H9 (cell line): Measurements from ENCODE around the gene PPP4R2. TPM values are rescaled to one million over a fixed set of nuclear protein-coding genes. Genes with fewer than 3 reads are reported as not detected.

ENCODE experiments used
- DNase-seq: peaks from one replicate; pipeline ENCODE4 v3.0.0-alpha.2; 2017
- H2AFZ ChIP-seq: one replicate; pipeline ENCODE4 v1.6.1; 2013; ENCODE audit warnings: mild to moderate bottlenecking, low read length, control low read depth, moderate library complexity
- H2AK5ac ChIP-seq: 2 replicates; pipeline ENCODE4 v1.6.1; 2013; ENCODE audit warnings: low read length, control low read depth, mixed read lengths; ENCODE audit not compliant: insufficient read length
- H2BK120ac ChIP-seq: one replicate; pipeline ENCODE4 v1.6.1; 2013; ENCODE audit warnings: low read depth, mild to moderate bottlenecking, low read length, control low read depth, inconsistent platforms; ENCODE audit not compliant: poor library complexity, severe bottlenecking
- H2BK12ac ChIP-seq: 2 replicates; pipeline ENCODE4 v1.6.1; 2013; ENCODE audit warnings: low read length, control low read depth, mixed read lengths, low read depth; ENCODE audit not compliant: insufficient read length
- H2BK15ac ChIP-seq: 2 replicates; pipeline ENCODE4 v1.6.1; 2013; ENCODE audit warnings: low read depth, low read length, control low read depth
- H2BK20ac ChIP-seq: one replicate; pipeline ENCODE4 v1.6.1; 2013; ENCODE audit warnings: low read depth, mild to moderate bottlenecking, low read length, control low read depth, inconsistent platforms; ENCODE audit not compliant: poor library complexity, severe bottlenecking
- H2BK5ac ChIP-seq: 2 replicates; pipeline ENCODE4 v1.6.1; 2013; ENCODE audit warnings: low read length, control low read depth, mixed read lengths; ENCODE audit not compliant: insufficient read length
- H3K14ac ChIP-seq: 2 replicates; pipeline ENCODE4 v1.6.1; 2013; ENCODE audit warnings: low read length, control low read depth; ENCODE audit not compliant: insufficient read depth
- H3K18ac ChIP-seq: 2 replicates; pipeline ENCODE4 v1.6.1; 2013; ENCODE audit warnings: low read depth, mild to moderate bottlenecking, mixed read lengths, low read length, control low read depth; ENCODE audit not compliant: insufficient read length
- H3K23ac ChIP-seq: 2 replicates; pipeline ENCODE4 v1.6.1; 2013; ENCODE audit warnings: low read length, control low read depth, mixed read lengths, low read depth; ENCODE audit not compliant: insufficient read length
- H3K23me2 ChIP-seq: 2 replicates; pipeline ENCODE4 v1.6.1; 2013; ENCODE audit warnings: low read depth, mild to moderate bottlenecking, mixed read lengths, low read length, control low read depth; ENCODE audit not compliant: insufficient read length, poor library complexity, severe bottlenecking
- H3K27ac ChIP-seq: 2 replicates; pipeline ENCODE4 v1.5.1; 2013; ENCODE audit warnings: low read length, control low read depth, mixed read lengths, low read depth; ENCODE audit not compliant: insufficient read length
- H3K27me3 ChIP-seq: 2 replicates; pipeline ENCODE4 v1.6.1; 2013; ENCODE audit warnings: low read length, control low read depth, inconsistent platforms; ENCODE audit not compliant: insufficient read depth
- H3K4ac ChIP-seq: 2 replicates; pipeline ENCODE4 v1.6.1; 2013; ENCODE audit warnings: low read depth, mild to moderate bottlenecking, control low read depth, inconsistent platforms, low read length, moderate library complexity
- H3K4me1 ChIP-seq: 2 replicates; pipeline ENCODE4 v1.6.1; 2013; ENCODE audit warnings: low read length, control low read depth, inconsistent platforms; ENCODE audit not compliant: insufficient read depth
- H3K4me2 ChIP-seq: 2 replicates; pipeline ENCODE4 v1.6.1; 2013; ENCODE audit warnings: low read length, control low read depth, mixed read lengths; ENCODE audit not compliant: insufficient read length, insufficient read depth
- H3K56ac ChIP-seq: 2 replicates; pipeline ENCODE4 v1.6.1; 2013; ENCODE audit warnings: low read depth, mild to moderate bottlenecking, mixed read lengths, low read length, control low read depth; ENCODE audit not compliant: insufficient read length
- H3K79me1 ChIP-seq: 2 replicates; pipeline ENCODE4 v1.6.1; 2013; ENCODE audit warnings: low read depth, mild to moderate bottlenecking, moderate library complexity, low read length, control low read depth, inconsistent platforms; ENCODE audit not compliant: insufficient read depth, poor library complexity, severe bottlenecking
- H3K79me2 ChIP-seq: 2 replicates; pipeline ENCODE4 v1.6.1; 2013; ENCODE audit warnings: low read length, control low read depth, inconsistent platforms; ENCODE audit not compliant: insufficient read depth
- H3K9ac ChIP-seq: 2 replicates; pipeline ENCODE4 v1.6.1; 2013; ENCODE audit warnings: low read length, control low read depth, mixed read lengths; ENCODE audit not compliant: insufficient read length; ENCODE audit errors: extremely low read depth
- H3K9me3 ChIP-seq: one replicate; pipeline ENCODE4 v1.6.1; 2013; ENCODE audit warnings: low read depth, low read length, inconsistent platforms; ENCODE audit not compliant: control insufficient read depth
- H3T11ph ChIP-seq: one replicate; pipeline ENCODE4 v1.6.1; 2013; ENCODE audit warnings: mild to moderate bottlenecking, low read length, control low read depth, inconsistent platforms
- H4K20me1 ChIP-seq: one replicate; pipeline ENCODE4 v1.6.1; 2013; ENCODE audit not compliant: control insufficient read depth, insufficient read length, insufficient read depth
- H4K5ac ChIP-seq: 2 replicates; pipeline ENCODE4 v1.6.1; 2013; ENCODE audit warnings: low read depth, mild to moderate bottlenecking, mixed read lengths, low read length, control low read depth; ENCODE audit not compliant: insufficient read length
- H4K8ac ChIP-seq: replicated peaks from 2 replicates; pipeline ENCODE4 v1.6.1; 2013; ENCODE audit warnings: low read length, control low read depth, mixed read lengths, low read depth; ENCODE audit not compliant: insufficient read length
- H4K91ac ChIP-seq: 2 replicates; pipeline ENCODE4 v1.6.1; 2013; ENCODE audit warnings: low read depth, mild to moderate bottlenecking, moderate library complexity, mixed read lengths, low read length, control low read depth; ENCODE audit not compliant: insufficient read length
- H3K27ac Mint-ChIP-seq, 3 experiments: 2 replicates in 2 of 3; 3 replicates in 1 of 3; pipeline ENCODE4 v1.8.0; 2020 to 2021; ENCODE audit warnings: mixed read lengths in 3 of 3, mild to moderate bottlenecking in 1 of 3, moderate library complexity in 1 of 3
- H3K27me3 Mint-ChIP-seq: 2 replicates; pipeline ENCODE4 v1.8.0; 2021; ENCODE audit warnings: low read depth, mild to moderate bottlenecking, moderate library complexity, mixed read lengths
- H3K36me3 Mint-ChIP-seq, 3 experiments: 2 replicates in 2 of 3; 3 replicates in 1 of 3; pipeline ENCODE4 v1.8.0; 2020 to 2021; ENCODE audit warnings: low read depth in 3 of 3, mixed read lengths in 3 of 3; ENCODE audit not compliant: insufficient read depth in 1 of 3
- H3K4me1 Mint-ChIP-seq, 2 experiments: 2 replicates each; pipeline ENCODE4 v1.8.0; 2020; ENCODE audit warnings: mixed read lengths in 2 of 2
- H3K4me3 Mint-ChIP-seq, 2 experiments: 2 replicates in 1 of 2; 3 replicates in 1 of 2; pipeline ENCODE4 v1.8.0; 2020 to 2021; ENCODE audit warnings: mild to moderate bottlenecking in 2 of 2, mixed read lengths in 2 of 2, moderate library complexity in 1 of 2
- H3K9me3 Mint-ChIP-seq, 2 experiments: 2 replicates in 1 of 2; 3 replicates in 1 of 2; pipeline ENCODE4 v1.8.0; 2020; ENCODE audit warnings: mild to moderate bottlenecking in 2 of 2, mixed read lengths in 2 of 2, moderate library complexity in 1 of 2
- WGBS: extraction: QIAGEN DNeasy Blood & Tissue Kit; methylation state at CpG from one replicate; pipeline ENCODE4 v1.1.7; 2013; ENCODE audit warnings: missing lambda C conversion rate, low lambda C conversion rate, mixed read lengths; ENCODE audit not compliant: insufficient read length; ENCODE audit errors: extremely low coverage; 5-methylcytosine and 5-hydroxymethylcytosine counted together
- total RNA-seq: library from RNA; stranded (reverse); gene quantifications from 2 replicates; pipeline ENCODE4 v1.2.1, GENCODE V29; 2021
- TF ChIP-seq, protein P1 (sequence below): fragments of 200-600 bp; sonication (generic); conservative IDR thresholded peaks from 3 replicates; pipeline ENCODE4 v1.8.0; 2021; ENCODE audit warnings: antibody characterized with exemption, mild to moderate bottlenecking

The PPP4R2 gene
- total RNA-seq, 1 experiment from 2014 or later = 132 TPM

DNA sequence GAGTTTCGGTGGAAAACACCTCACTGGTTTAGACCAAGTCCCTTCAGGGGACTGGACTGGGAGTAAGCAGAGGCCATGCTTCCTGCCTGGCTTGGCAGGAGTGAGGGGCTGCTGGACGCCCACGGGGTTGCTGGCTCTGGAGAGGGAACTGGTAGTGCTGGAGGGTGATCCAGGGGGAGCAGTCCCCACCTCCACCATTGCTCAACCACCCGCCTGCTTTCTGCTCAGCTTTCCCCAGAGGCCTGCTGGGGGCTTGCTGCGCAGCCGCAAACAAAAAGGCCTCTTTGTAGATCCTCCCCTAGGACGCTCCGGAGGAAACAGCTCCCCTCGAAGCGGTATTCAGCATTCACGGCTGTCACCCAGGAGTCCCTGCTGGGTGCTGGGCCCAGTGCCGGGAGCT lies 98.3 kb downstream of the PPP4R2 start:
- H3K27me3 ChIP-seq = no peaks in the 10 kb centered on the region
- no peak overlapping the region for H2BK20ac ChIP-seq
- H3K9ac ChIP-seq = no peak overlapping the region
- H3K79me1 ChIP-seq = no peaks in the 10 kb centered on the region
- WGBS = no CpG with 5 or more reads among the region's 12 CpGs
- no peak overlapping the region for H3T11ph ChIP-seq
- Mint-ChIP-seq H3K4me1 (peaks cover 18 to 21% of the 10 kb centered on the region in 2 experiments), H3K9me3 (no peaks in the 10 kb centered on the region; a peak in 1 of 5 replicates), H3K4me3 (peak overlapping the region in 1 of 2 experiments; percentile 44; a peak in 2 of 5 replicates), H3K36me3 (peaks cover 0 to 2% (median 0%) of the 10 kb centered on the region in 3 experiments; a peak in 2 of 7 replicates), H3K27ac (peak overlapping the region; percentile 10 to 90 (median 79); a peak in 5 of 7 replicates), H3K27me3 (no peaks in the 10 kb centered on the region; the same call in 1 of the 2 replicates)
- no peaks in the 10 kb centered on the region for H3K79me2 ChIP-seq
- no peak overlapping the region for H3K14ac ChIP-seq
- TF ChIP-seq, protein P1, sequence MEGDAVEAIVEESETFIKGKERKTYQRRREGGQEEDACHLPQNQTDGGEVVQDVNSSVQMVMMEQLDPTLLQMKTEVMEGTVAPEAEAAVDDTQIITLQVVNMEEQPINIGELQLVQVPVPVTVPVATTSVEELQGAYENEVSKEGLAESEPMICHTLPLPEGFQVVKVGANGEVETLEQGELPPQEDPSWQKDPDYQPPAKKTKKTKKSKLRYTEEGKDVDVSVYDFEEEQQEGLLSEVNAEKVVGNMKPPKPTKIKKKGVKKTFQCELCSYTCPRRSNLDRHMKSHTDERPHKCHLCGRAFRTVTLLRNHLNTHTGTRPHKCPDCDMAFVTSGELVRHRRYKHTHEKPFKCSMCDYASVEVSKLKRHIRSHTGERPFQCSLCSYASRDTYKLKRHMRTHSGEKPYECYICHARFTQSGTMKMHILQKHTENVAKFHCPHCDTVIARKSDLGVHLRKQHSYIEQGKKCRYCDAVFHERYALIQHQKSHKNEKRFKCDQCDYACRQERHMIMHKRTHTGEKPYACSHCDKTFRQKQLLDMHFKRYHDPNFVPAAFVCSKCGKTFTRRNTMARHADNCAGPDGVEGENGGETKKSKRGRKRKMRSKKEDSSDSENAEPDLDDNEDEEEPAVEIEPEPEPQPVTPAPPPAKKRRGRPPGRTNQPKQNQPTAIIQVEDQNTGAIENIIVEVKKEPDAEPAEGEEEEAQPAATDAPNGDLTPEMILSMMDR = no peak
- peak; percentile 78 for DNase-seq
- H3K9me3 ChIP-seq = no peaks in the 10 kb centered on the region
- H3K23ac ChIP-seq = no peak overlapping the region
- no peak overlapping the region for H3K4me2 ChIP-seq
- H2BK5ac ChIP-seq = no peak overlapping the region
- no peak overlapping the region for H3K4ac ChIP-seq
- no peak overlapping the region for H3K27ac ChIP-seq
- peak overlapping the region; percentile 46 for H3K18ac ChIP-seq
- no peak overlapping the region for H2AFZ ChIP-seq
- no peak overlapping the region for H2BK15ac ChIP-seq
- H3K23me2 ChIP-seq = no peaks in the 10 kb centered on the region
- no peak overlapping the region for H4K5ac ChIP-seq
- H4K91ac ChIP-seq = no peak overlapping the region
- no peak overlapping the region for H2BK12ac ChIP-seq
- H4K8ac ChIP-seq = no peak overlapping the region
- no peaks in the 10 kb centered on the region for H4K20me1 ChIP-seq
- H3K56ac ChIP-seq = no peak overlapping the region
- no peak overlapping the region for H2AK5ac ChIP-seq
- H3K4me1 ChIP-seq = no peaks in the 10 kb centered on the region
- H2BK120ac ChIP-seq = no peak overlapping the region
